ENCODE data around the gene AOAH. TPM values are rescaled to one million over a fixed set of nuclear protein-coding genes. Genes with fewer than 3 reads are reported as not detected.

AOAH gene
- total and polyA plus RNA-seq, 2 donors from 2014 or later = 2.7 to 24.7 TPM

DNA sequence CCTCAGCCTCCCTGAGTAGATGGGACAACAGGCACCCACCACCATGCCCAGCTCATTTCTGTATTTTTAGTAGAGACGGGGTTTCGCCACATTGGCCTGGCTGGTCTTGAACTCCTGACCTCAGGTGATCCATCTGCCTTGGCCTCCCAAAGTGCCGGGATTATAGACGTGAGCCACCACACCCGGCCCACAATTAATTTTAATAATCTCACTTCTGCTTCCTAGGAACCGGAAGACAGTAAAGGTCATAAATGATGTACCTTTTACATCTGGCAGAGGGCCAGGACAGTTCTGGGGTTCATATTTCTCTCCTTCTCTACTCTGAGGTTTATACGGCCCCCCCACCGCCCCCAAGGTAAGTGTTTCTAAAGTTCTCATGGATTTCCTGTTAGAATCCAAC lies 31.2 kb upstream of the AOAH start:
- intact Hi-C loops (cut with DNase I) = no loop called here
- DNase-seq = no peak
- no peaks in the 10 kb centered on the region for H3K27me3 ChIP-seq (ENCODE audit: control insufficient read depth, insufficient read depth, low read length)
- no peaks in the 10 kb centered on the region for H3K4me1 ChIP-seq (ENCODE audit: control insufficient read depth in 2 of 3, insufficient read depth in 2 of 3, low read depth in 1 of 3, low read length in 3 of 3)
- H3K4me3 ChIP-seq (ENCODE audit: low read length in 3 of 3) = no peak overlapping the region
- FAIRE-seq = no peak
- no peaks in the 10 kb centered on the region for H3K9me3 ChIP-seq (ENCODE audit: control insufficient read depth in 2 of 3, insufficient read depth in 1 of 3, low read length in 3 of 3)
- TF ChIP-seq, protein P1, sequence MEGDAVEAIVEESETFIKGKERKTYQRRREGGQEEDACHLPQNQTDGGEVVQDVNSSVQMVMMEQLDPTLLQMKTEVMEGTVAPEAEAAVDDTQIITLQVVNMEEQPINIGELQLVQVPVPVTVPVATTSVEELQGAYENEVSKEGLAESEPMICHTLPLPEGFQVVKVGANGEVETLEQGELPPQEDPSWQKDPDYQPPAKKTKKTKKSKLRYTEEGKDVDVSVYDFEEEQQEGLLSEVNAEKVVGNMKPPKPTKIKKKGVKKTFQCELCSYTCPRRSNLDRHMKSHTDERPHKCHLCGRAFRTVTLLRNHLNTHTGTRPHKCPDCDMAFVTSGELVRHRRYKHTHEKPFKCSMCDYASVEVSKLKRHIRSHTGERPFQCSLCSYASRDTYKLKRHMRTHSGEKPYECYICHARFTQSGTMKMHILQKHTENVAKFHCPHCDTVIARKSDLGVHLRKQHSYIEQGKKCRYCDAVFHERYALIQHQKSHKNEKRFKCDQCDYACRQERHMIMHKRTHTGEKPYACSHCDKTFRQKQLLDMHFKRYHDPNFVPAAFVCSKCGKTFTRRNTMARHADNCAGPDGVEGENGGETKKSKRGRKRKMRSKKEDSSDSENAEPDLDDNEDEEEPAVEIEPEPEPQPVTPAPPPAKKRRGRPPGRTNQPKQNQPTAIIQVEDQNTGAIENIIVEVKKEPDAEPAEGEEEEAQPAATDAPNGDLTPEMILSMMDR (IDR thresholded peaks at IDR 0.05; ENCODE audit: borderline replicate concordance, extremely low read depth, insufficient read depth) = no peak
- no peak overlapping the region for H3K27ac ChIP-seq (ENCODE audit: low read depth in 2 of 2, low read length in 2 of 2)
- H3K9ac ChIP-seq (ENCODE audit: low read length in 3 of 3) = no peak overlapping the region
- no peaks in the 10 kb centered on the region for H3K36me3 ChIP-seq (ENCODE audit: control insufficient read depth in 2 of 3, insufficient read depth in 3 of 3, low read length in 3 of 3)

- peak overlapping the region; percentile 9 to 48 for H3K27ac ChIP-seq (ENCODE audit: low read depth in 2 of 2, low read length in 2 of 2)
- peaks cover 0 to 2% (median 0%) of the 10 kb centered on the region in 3 donors for H3K4me1 ChIP-seq (ENCODE audit: control insufficient read depth in 2 of 3, insufficient read depth in 2 of 3, low read depth in 1 of 3, low read length in 3 of 3)
- H3K27me3 ChIP-seq (ENCODE audit: control insufficient read depth, insufficient read depth, low read length) = no peaks in the 10 kb centered on the region
- no peaks in the 10 kb centered on the region for H3K9me3 ChIP-seq (ENCODE audit: control insufficient read depth in 2 of 3, insufficient read depth in 1 of 3, low read length in 3 of 3)
- FAIRE-seq = no peak
- no peak overlapping the region for H3K9ac ChIP-seq (ENCODE audit: low read length in 3 of 3)
- no peaks in the 10 kb centered on the region for H3K36me3 ChIP-seq (ENCODE audit: control insufficient read depth in 2 of 3, insufficient read depth in 3 of 3, low read length in 3 of 3)
- DNase-seq = no peak
- intact Hi-C loops (cut with DNase I) = no loop called here
- H3K4me3 ChIP-seq (ENCODE audit: low read length in 3 of 3) = no peak overlapping the region
- TF ChIP-seq, protein P1 (IDR thresholded peaks at IDR 0.05; ENCODE audit: borderline replicate concordance, extremely low read depth, insufficient read depth) = no peak
Observed at GRCh38 chr7:36752026-36752711, 27.9 kb upstream of the AOAH start.

DNA sequence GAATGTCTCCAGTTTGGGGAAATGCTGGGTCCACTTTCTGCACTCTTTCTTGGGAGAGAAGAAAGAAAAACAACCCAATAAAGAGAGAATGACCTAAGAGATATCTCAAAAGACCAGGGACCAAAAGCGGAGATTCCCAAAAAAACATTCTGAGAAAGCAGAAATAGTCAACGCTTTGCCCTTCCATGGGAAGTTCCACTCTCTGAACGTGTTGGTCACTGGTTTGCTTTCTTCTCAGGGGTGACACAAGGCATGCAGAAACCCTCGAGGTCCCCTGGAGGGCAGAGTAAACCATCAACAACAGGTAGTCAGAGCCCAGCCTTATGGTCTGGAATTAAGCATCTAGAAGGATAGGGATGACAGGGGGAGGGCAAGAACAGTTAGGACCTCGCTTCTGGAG lies 26.2 kb upstream of the AOAH start:
- intact Hi-C loops (cut with DNase I) = no loop called here
- TF ChIP-seq, protein P1 (IDR thresholded peaks at IDR 0.05; ENCODE audit: borderline replicate concordance, extremely low read depth, insufficient read depth) = no peak
- H3K9me3 ChIP-seq (ENCODE audit: control insufficient read depth in 2 of 3, insufficient read depth in 1 of 3, low read length in 3 of 3) = no peaks in the 10 kb centered on the region
- no peaks in the 10 kb centered on the region for H3K27me3 ChIP-seq (ENCODE audit: control insufficient read depth, insufficient read depth, low read length)
- no peak overlapping the region for H3K27ac ChIP-seq (ENCODE audit: low read depth in 2 of 2, low read length in 2 of 2)
- no peak for FAIRE-seq
- H3K36me3 ChIP-seq (ENCODE audit: control insufficient read depth in 2 of 3, insufficient read depth in 3 of 3, low read length in 3 of 3) = no peaks in the 10 kb centered on the region
- no peak overlapping the region for H3K9ac ChIP-seq (ENCODE audit: low read length in 3 of 3)
- no peak overlapping the region for H3K4me3 ChIP-seq (ENCODE audit: low read length in 3 of 3)
- H3K4me1 ChIP-seq (ENCODE audit: control insufficient read depth in 2 of 3, insufficient read depth in 2 of 3, low read depth in 1 of 3, low read length in 3 of 3) = peaks cover 0 to 9% (median 8%) of the 10 kb centered on the region in 3 donors
- no peak for DNase-seq

All from kidney (tissue), 14 donors.